ENCODE measurements around the gene TIGD3. TPM values are rescaled to one million over a fixed set of nuclear protein-coding genes. Genes with fewer than 3 reads are reported as not detected.
A peak's percentile ranks its signal among the peaks of the same experiment; 100 is the strongest.

The TIGD3 gene
- polyA plus RNA-seq, 1 donor (not counting 4 experiments of a cell fraction or from before 2014, with no cell fraction given): not detected

DNA sequence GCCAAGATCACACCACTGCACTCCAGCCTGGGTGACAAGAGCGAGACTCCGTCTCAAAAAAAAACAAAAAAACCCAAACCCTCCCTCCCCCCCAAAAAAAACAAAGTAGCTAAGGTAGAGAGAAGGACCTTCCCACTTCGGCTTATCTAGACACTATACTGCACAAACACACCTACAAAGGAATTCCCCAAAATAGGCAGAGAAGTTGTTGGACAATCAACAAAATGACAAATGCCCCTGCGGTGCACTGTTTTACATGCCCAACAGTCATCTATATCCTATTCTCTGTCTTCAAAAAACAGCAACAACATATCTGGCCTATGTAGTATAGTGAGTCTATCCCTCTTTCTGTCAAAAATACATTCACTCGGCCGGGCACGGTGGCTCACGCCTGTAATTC is 27.5 kb upstream of the TIGD3 start:
- Histone ChIP-seq H3K36me3 (ENCODE audit: control insufficient read depth in 2 of 2, extremely low read depth in 1 of 2, insufficient read depth in 2 of 2, low read length in 2 of 2) (peaks cover 10% of the 10 kb centered on the region in 2 experiments), H3K4me1 (ENCODE audit: control insufficient read depth, extremely low read depth, insufficient read depth, low read length) (peaks cover 6% of the 10 kb centered on the region), H3K4me3 (ENCODE audit: control insufficient read depth in 2 of 3, extremely low read depth in 1 of 3, insufficient read depth in 2 of 3, low read depth in 1 of 3, low read length in 3 of 3) (no peak overlapping the region), H3K27me3 (ENCODE audit: control insufficient read depth, extremely low read depth, insufficient read depth, low read length) (no peaks in the 10 kb centered on the region), H3K4me2 (ENCODE audit: control insufficient read depth, extremely low read depth, insufficient read depth, low read depth, low read length) (no peak overlapping the region), H3K27ac (ENCODE audit: control insufficient read depth, insufficient read depth, low read length) (no peak overlapping the region), H3K9me1 (ENCODE audit: control insufficient read depth, extremely low read depth, insufficient read depth, low read length) (no peaks in the 10 kb centered on the region), H3K9me3 (ENCODE audit: control insufficient read depth, low read depth, low read length) (no peaks in the 10 kb centered on the region), H3K9ac (ENCODE audit: control insufficient read depth, extremely low read depth, insufficient read depth, low read length) (no peak overlapping the region), H3K79me2 (ENCODE audit: control insufficient read depth, insufficient read depth, low read length) (peaks cover 5% of the 10 kb centered on the region), H2AFZ (ENCODE audit: control insufficient read depth, low read length) (no peak overlapping the region), H4K20me1 (ENCODE audit: control insufficient read depth, extremely low read depth, insufficient read depth, low read length) (peaks cover 5% of the 10 kb centered on the region)
- DNase-seq (ENCODE audit: low read depth, low spot score) (no peak), FAIRE-seq (no peak)
- dilution Hi-C loops (cut with MboI; ENCODE audit: extremely low pct_ligation_motif_present, low sequenced_read_pairs): no loop called here
- no peak for TF ChIP-seq EZH2 (IDR thresholded peaks at IDR 0.05; ENCODE audit: low read length)
- TF ChIP-seq, protein P1, sequence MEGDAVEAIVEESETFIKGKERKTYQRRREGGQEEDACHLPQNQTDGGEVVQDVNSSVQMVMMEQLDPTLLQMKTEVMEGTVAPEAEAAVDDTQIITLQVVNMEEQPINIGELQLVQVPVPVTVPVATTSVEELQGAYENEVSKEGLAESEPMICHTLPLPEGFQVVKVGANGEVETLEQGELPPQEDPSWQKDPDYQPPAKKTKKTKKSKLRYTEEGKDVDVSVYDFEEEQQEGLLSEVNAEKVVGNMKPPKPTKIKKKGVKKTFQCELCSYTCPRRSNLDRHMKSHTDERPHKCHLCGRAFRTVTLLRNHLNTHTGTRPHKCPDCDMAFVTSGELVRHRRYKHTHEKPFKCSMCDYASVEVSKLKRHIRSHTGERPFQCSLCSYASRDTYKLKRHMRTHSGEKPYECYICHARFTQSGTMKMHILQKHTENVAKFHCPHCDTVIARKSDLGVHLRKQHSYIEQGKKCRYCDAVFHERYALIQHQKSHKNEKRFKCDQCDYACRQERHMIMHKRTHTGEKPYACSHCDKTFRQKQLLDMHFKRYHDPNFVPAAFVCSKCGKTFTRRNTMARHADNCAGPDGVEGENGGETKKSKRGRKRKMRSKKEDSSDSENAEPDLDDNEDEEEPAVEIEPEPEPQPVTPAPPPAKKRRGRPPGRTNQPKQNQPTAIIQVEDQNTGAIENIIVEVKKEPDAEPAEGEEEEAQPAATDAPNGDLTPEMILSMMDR (optimal IDR thresholded peaks at IDR 0.05 in 1 of 3, IDR thresholded peaks at IDR 0.05 in 1 of 3, conservative IDR thresholded peaks at IDR 0.05 in 1 of 3; ENCODE audit: extremely low read depth in 1 of 3, insufficient read depth in 2 of 3, low read length in 3 of 3): no peak

DNA sequence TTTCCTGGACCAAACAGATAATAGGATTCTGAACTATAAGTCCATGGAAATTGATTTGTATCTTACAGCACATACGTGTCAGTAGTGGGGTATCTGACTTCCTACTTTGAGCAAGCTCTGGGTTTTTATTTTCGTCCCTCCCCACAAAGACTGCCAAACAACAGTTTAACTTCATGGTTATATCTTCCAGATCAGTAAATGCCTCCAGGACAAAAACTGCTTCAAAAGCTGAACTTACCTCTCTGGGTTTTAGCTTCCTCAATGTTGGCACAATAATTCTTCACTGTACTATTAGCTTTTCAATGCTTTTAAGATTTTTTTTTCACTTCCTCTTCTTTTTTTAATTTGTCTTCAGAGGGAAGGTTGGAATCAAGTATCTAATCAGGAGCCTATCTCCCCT is 25.1 kb upstream of the TIGD3 start:
- Histone ChIP-seq H3K79me2 (ENCODE audit: control insufficient read depth, insufficient read depth, low read length) (peaks cover 8% of the 10 kb centered on the region), H3K36me3 (ENCODE audit: control insufficient read depth in 2 of 2, extremely low read depth in 1 of 2, insufficient read depth in 2 of 2, low read length in 2 of 2) (no peaks in the 10 kb centered on the region), H3K4me1 (ENCODE audit: control insufficient read depth, extremely low read depth, insufficient read depth, low read length) (peaks cover 6% of the 10 kb centered on the region), H3K4me2 (ENCODE audit: control insufficient read depth, extremely low read depth, insufficient read depth, low read depth, low read length) (peak overlapping the region; percentile 26), H3K9me1 (ENCODE audit: control insufficient read depth, extremely low read depth, insufficient read depth, low read length) (no peaks in the 10 kb centered on the region), H4K20me1 (ENCODE audit: control insufficient read depth, extremely low read depth, insufficient read depth, low read length) (no peaks in the 10 kb centered on the region), H3K27me3 (ENCODE audit: control insufficient read depth, extremely low read depth, insufficient read depth, low read length) (no peaks in the 10 kb centered on the region), H3K9ac (ENCODE audit: control insufficient read depth, extremely low read depth, insufficient read depth, low read length) (peak overlapping the region; percentile 43), H3K27ac (ENCODE audit: control insufficient read depth, insufficient read depth, low read length) (no peak overlapping the region), H3K4me3 (ENCODE audit: control insufficient read depth in 2 of 3, extremely low read depth in 1 of 3, insufficient read depth in 2 of 3, low read depth in 1 of 3, low read length in 3 of 3) (no peak overlapping the region), H3K9me3 (ENCODE audit: control insufficient read depth, low read depth, low read length) (no peaks in the 10 kb centered on the region), H2AFZ (ENCODE audit: control insufficient read depth, low read length) (peak overlapping the region; percentile 51)
- TF ChIP-seq EZH2 (IDR thresholded peaks at IDR 0.05; ENCODE audit: low read length): no peak
- TF ChIP-seq, protein P1 (optimal IDR thresholded peaks at IDR 0.05 in 1 of 3, IDR thresholded peaks at IDR 0.05 in 1 of 3, conservative IDR thresholded peaks at IDR 0.05 in 1 of 3; ENCODE audit: extremely low read depth in 1 of 3, insufficient read depth in 2 of 3, low read length in 3 of 3): no peak
- DNase-seq (ENCODE audit: low read depth, low spot score) (no peak), FAIRE-seq (no peak)
- dilution Hi-C loops (cut with MboI; ENCODE audit: extremely low pct_ligation_motif_present, low sequenced_read_pairs): no loop called here
